ENCODE measurements around the gene SYNM.

SYNM gene

DNA sequence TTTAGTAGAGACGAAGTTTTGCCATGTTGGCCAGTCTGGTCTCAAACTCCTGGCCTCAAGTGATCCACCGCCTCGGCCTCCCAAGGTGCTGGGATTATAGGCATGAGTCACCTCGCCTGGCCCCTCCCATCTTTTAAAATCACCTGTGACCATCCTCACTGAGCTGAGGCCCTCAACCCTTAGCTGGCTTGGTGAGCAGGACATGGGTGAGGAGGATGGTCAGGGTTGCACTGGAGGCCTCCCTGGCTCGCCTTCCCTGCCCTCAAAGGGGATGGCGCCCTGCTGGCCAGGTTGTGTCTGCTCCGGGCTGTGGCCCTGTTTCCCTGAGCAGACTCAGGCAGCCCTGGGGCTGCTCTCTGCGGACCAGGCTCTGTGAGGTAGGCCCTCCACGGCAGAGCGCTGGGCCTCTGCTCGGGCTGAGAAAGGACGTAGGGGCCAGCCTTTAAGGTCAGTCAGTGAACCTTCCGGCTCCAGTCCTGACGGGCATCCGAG lies 33.7 kb downstream of the SYNM start:
- H3K4me3 ChIP-seq (ENCODE audit: low read depth, low read length), result no peak overlapping the region
- TF ChIP-seq, protein P1, sequence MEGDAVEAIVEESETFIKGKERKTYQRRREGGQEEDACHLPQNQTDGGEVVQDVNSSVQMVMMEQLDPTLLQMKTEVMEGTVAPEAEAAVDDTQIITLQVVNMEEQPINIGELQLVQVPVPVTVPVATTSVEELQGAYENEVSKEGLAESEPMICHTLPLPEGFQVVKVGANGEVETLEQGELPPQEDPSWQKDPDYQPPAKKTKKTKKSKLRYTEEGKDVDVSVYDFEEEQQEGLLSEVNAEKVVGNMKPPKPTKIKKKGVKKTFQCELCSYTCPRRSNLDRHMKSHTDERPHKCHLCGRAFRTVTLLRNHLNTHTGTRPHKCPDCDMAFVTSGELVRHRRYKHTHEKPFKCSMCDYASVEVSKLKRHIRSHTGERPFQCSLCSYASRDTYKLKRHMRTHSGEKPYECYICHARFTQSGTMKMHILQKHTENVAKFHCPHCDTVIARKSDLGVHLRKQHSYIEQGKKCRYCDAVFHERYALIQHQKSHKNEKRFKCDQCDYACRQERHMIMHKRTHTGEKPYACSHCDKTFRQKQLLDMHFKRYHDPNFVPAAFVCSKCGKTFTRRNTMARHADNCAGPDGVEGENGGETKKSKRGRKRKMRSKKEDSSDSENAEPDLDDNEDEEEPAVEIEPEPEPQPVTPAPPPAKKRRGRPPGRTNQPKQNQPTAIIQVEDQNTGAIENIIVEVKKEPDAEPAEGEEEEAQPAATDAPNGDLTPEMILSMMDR (IDR thresholded peaks at IDR 0.05; ENCODE audit: borderline replicate concordance, insufficient read depth, low read depth, low read length), result no peak

GRCh38 chr15:99139276-99139675 lies 34.4 kb downstream of the SYNM start:
- H3K4me3 ChIP-seq (ENCODE audit: low read depth, low read length), result no peak overlapping the region
- TF ChIP-seq, protein P1 (IDR thresholded peaks at IDR 0.05; ENCODE audit: borderline replicate concordance, insufficient read depth, low read depth, low read length), result no peak

GRCh38 chr15:99140590-99140989 lies 35.7 kb downstream of the SYNM start:
- H3K4me3 ChIP-seq (ENCODE audit: low read depth, low read length), result no peak overlapping the region
- TF ChIP-seq, protein P1 (IDR thresholded peaks at IDR 0.05; ENCODE audit: borderline replicate concordance, insufficient read depth, low read depth, low read length), result no peak

- no peak overlapping the region for H3K4me3 ChIP-seq (ENCODE audit: low read depth, low read length)
- TF ChIP-seq, protein P1 (IDR thresholded peaks at IDR 0.05; ENCODE audit: borderline replicate concordance, insufficient read depth, low read depth, low read length), result no peak
Measured at GRCh38 chr15:99141943-99142342, 37.1 kb downstream of the SYNM start.

DNA sequence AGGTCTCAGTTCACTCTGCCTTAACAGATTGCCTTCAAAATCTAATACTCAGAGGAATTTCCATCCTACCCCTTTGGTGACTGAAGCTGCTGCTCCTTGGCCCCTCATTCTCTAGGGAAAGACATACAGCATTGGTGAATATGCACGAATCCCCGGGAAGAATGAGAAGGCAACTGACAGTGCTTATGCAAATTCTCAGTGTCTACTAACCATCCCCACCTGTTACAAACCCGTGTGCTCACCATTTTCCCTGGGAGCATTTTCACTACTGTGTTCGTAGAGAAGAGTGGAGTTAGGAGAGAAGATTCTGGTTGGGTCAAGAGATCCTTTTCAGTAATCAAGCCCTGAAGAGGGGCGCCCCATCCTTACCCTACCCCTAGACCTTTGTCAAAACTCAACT lies 37.7 kb downstream of the SYNM start:
- TF ChIP-seq, protein P1 (IDR thresholded peaks at IDR 0.05; ENCODE audit: borderline replicate concordance, insufficient read depth, low read depth, low read length), result no peak
- no peak overlapping the region for H3K4me3 ChIP-seq (ENCODE audit: low read depth, low read length)

DNA sequence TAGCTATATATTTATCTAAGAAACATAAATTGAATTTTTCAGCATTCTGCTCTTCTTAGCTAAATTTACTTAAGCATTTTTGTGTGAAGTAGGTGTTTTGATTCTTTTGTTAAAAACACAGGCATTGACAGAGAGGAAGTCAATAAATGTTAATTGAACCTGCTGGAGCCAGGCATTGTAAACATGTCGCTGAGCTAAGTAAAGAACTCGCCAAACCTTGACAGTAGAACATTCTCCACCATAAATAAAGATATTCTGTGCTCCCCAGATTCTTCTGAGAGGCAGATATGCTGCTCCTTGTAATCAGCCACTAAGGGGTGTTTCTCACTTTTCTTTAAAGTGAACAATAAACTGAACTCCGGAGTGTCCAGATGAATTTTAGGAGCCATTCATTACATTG lies 38.4 kb downstream of the SYNM start:
- TF ChIP-seq, protein P1 (IDR thresholded peaks at IDR 0.05; ENCODE audit: borderline replicate concordance, insufficient read depth, low read depth, low read length), result no peak
- no peak overlapping the region for H3K4me3 ChIP-seq (ENCODE audit: low read depth, low read length)

- no peak overlapping the region for H3K4me3 ChIP-seq (ENCODE audit: low read depth, low read length)
- TF ChIP-seq, protein P1 (IDR thresholded peaks at IDR 0.05; ENCODE audit: borderline replicate concordance, insufficient read depth, low read depth, low read length), result no peak
Measured at GRCh38 chr15:99143655-99144610, 39.1 kb downstream of the SYNM start.

Measured in GM12875 (cell line).